Hepatocyte (in vitro differentiated cells): ENCODE data around the gene CX3CL1. TPM values are rescaled to one million over a fixed set of nuclear protein-coding genes. Genes with fewer than 3 reads are reported as not detected.

Experiments
- DNase-seq: peaks from one replicate; pipeline ENCODE4 v3.0.0-alpha.2; 2016; ENCODE audit warnings: low spot score
- H2AFZ ChIP-seq: fragments of 200-600 bp; sonication (generic); 2 replicates; pipeline ENCODE4 v1.6.0; 2016; ENCODE audit warnings: antibody characterized with exemption, mild to moderate bottlenecking
- H3K27ac ChIP-seq: fragments of 200-600 bp; sonication (generic); 2 replicates; pipeline ENCODE4 v1.5.1; 2016; ENCODE audit warnings: mild to moderate bottlenecking
- H3K27me3 ChIP-seq: fragments of 200-600 bp; sonication (generic); 2 replicates; pipeline ENCODE4 v1.6.1; 2016
- H3K36me3 ChIP-seq: fragments of 200-600 bp; sonication (generic); replicated peaks from 2 replicates; pipeline ENCODE4 v1.5.1; 2016; ENCODE audit warnings: low read depth; ENCODE audit not compliant: insufficient read depth
- H3K4me1 ChIP-seq: fragments of 200-600 bp; sonication (generic); 2 replicates; pipeline ENCODE4 v1.5.1; 2016; ENCODE audit warnings: mild to moderate bottlenecking, moderate library complexity; ENCODE audit not compliant: insufficient read depth
- H3K4me2 ChIP-seq: fragments of 200-600 bp; sonication (generic); 2 replicates; pipeline ENCODE4 v1.6.0; 2016
- H3K4me3 ChIP-seq: fragments of 200-600 bp; sonication (generic); 2 replicates; pipeline ENCODE4 v1.5.1; 2016; ENCODE audit warnings: mild to moderate bottlenecking
- H3K79me2 ChIP-seq: fragments of 200-600 bp; sonication (generic); 2 replicates; pipeline ENCODE4 v1.6.0; 2017; ENCODE audit warnings: mild to moderate bottlenecking
- H3K9me2 ChIP-seq: fragments of 200-600 bp; sonication (generic); replicated peaks from 2 replicates; pipeline ENCODE4 v1.6.0; 2017; ENCODE audit warnings: mild to moderate bottlenecking; ENCODE audit not compliant: insufficient read depth
- H3K9me3 ChIP-seq: fragments of 200-600 bp; sonication (generic); 2 replicates; pipeline ENCODE4 v1.5.1; 2016; ENCODE audit warnings: low read depth, mild to moderate bottlenecking
- H4K20me1 ChIP-seq: fragments of 200-600 bp; sonication (generic); 2 replicates; pipeline ENCODE4 v1.6.0; 2016; ENCODE audit warnings: mild to moderate bottlenecking; ENCODE audit not compliant: insufficient read depth, poor library complexity, severe bottlenecking
- EZH2 ChIP-seq: fragments of 200-600 bp; sonication (generic); IDR thresholded peaks from 2 replicates; pipeline ENCODE4 v1.6.1; 2016; ENCODE audit warnings: antibody characterized with exemption, mild to moderate bottlenecking, borderline replicate concordance
- EZH2phosphoT487 ChIP-seq: fragments of 200-600 bp; sonication (generic); IDR thresholded peaks from one replicate; pipeline ENCODE4 v1.6.1; 2018; ENCODE audit warnings: antibody characterized with exemption, mild to moderate bottlenecking, low read depth, moderate library complexity; ENCODE audit not compliant: unreplicated experiment, severe bottlenecking
- WGBS: methylation state at CpG from one replicate; pipeline ENCODE4 v1.1.6; 2016; ENCODE audit warnings: low lambda C conversion rate; ENCODE audit errors: missing lambda C conversion rate; 5-methylcytosine and 5-hydroxymethylcytosine counted together
- polyA plus RNA-seq: library from polyadenylated mRNA; unstranded; fragments of >200 nt; fragmentation: Nextera tagmentation; extraction: Ambion mirVana; gene quantifications from 2 replicates; pipeline ENCODE4 v1.2.1, GENCODE V29; 2016
- total RNA-seq: library from RNA; depleted of rRNA; stranded (reverse); fragments of >200 nt; gene quantifications from 2 replicates; pipeline ENCODE4 v1.2.3, GENCODE V29; 2014
- TF ChIP-seq, protein P1 (sequence below): fragments of 200-600 bp; sonication (generic); IDR thresholded peaks from 2 replicates; pipeline ENCODE4 v1.5.1; 2016; ENCODE audit warnings: antibody characterized with exemption, mild to moderate bottlenecking; ENCODE audit not compliant: poor library complexity

CX3CL1 gene
- total and polyA plus RNA-seq, 2 experiments from 2014 or later, result 6.6 to 9.4 TPM

DNA sequence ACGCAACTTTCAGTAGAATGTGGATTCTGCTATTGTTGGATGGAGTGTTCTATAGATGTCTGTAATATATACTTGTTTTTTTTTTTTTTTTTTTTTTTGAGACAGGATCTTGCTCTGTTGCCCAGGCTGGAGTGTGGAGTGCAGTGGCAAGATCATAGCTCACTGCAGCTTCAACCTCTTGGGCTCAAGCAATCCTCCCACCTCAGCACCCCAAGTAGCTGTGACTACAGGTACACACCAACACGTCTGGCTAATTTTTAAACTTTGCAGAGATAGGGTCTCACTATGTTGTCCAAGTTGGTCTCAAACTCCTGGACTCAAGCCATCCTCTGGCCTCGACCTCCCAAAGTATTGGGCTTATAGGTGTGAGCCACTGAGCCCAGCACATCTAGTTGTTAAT is 40.9 kb upstream of the CX3CL1 start:
- no peaks in the 10 kb centered on the region for H3K4me1 ChIP-seq
- H2AFZ ChIP-seq, result no peak overlapping the region
- H3K4me2 ChIP-seq, result no peak overlapping the region
- H3K79me2 ChIP-seq, result no peaks in the 10 kb centered on the region
- no peak overlapping the region for H3K4me3 ChIP-seq
- H3K9me3 ChIP-seq, result no peaks in the 10 kb centered on the region
- whole genome bisulfite sequencing, result 92% methylated on average over 3 of the region's 3 CpGs
- TF ChIP-seq EZH2phosphoT487 (no peak), EZH2 (no peak)
- TF ChIP-seq, protein P1, sequence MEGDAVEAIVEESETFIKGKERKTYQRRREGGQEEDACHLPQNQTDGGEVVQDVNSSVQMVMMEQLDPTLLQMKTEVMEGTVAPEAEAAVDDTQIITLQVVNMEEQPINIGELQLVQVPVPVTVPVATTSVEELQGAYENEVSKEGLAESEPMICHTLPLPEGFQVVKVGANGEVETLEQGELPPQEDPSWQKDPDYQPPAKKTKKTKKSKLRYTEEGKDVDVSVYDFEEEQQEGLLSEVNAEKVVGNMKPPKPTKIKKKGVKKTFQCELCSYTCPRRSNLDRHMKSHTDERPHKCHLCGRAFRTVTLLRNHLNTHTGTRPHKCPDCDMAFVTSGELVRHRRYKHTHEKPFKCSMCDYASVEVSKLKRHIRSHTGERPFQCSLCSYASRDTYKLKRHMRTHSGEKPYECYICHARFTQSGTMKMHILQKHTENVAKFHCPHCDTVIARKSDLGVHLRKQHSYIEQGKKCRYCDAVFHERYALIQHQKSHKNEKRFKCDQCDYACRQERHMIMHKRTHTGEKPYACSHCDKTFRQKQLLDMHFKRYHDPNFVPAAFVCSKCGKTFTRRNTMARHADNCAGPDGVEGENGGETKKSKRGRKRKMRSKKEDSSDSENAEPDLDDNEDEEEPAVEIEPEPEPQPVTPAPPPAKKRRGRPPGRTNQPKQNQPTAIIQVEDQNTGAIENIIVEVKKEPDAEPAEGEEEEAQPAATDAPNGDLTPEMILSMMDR, result no peak
- no peak overlapping the region for H3K27ac ChIP-seq
- no peaks in the 10 kb centered on the region for H3K27me3 ChIP-seq
- H4K20me1 ChIP-seq, result no peaks in the 10 kb centered on the region
- H3K9me2 ChIP-seq, result no peaks in the 10 kb centered on the region
- no peaks in the 10 kb centered on the region for H3K36me3 ChIP-seq
- DNase-seq, result no peak

DNA sequence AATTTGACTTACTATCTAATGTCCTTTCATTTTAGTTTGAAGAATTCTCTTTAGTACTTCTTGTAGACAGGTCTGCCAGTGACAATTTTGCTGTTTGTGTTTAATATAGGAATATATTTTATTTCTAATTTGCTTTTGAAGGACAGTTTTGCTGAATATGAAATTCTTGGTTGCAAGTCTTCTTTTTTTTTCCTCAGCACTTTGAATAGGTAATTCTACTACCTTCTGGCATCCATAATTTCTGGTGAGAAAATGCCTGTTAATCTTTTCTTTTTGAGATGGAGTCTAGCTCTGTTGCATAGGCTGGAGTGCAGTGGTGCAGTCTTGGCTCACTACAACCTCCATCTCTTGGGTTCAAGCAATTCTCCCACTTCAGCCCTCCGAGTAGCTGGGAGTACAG is 38.9 kb upstream of the CX3CL1 start:
- Histone ChIP-seq H3K9me2 (no peaks in the 10 kb centered on the region), H4K20me1 (no peaks in the 10 kb centered on the region), H3K9me3 (no peaks in the 10 kb centered on the region), H3K4me1 (no peaks in the 10 kb centered on the region), H3K4me2 (no peak overlapping the region), H2AFZ (no peak overlapping the region), H3K79me2 (no peaks in the 10 kb centered on the region), H3K4me3 (no peak overlapping the region), H3K27ac (no peak overlapping the region), H3K27me3 (no peaks in the 10 kb centered on the region), H3K36me3 (no peaks in the 10 kb centered on the region)
- no peak for DNase-seq
- WGBS, result 100% methylated on average over 1 of the region's 1 CpG
- TF ChIP-seq EZH2 (no peak), EZH2phosphoT487 (no peak)
- TF ChIP-seq, protein P1, result no peak

DNA sequence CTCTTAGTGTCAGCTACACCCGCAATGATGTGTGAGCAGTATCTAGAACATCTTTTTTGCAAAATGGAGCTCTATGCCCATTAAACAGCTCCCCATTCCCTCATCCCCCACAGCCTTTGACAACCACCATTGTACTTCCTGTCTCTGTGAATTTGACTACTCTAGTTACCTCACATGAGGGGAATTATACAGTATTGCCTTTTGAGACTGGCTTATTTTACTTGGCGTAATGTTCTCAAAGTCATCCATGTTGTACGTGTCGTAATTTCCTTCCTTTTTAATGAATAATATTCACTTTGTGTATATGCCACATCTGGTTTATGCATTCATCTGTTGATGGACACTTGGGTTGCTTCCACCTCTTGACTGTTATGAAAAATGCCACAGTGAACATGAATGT is 36.9 kb upstream of the CX3CL1 start:
- Histone ChIP-seq H3K4me3 (no peak overlapping the region), H3K27me3 (no peaks in the 10 kb centered on the region), H3K79me2 (no peaks in the 10 kb centered on the region), H3K9me3 (no peaks in the 10 kb centered on the region), H3K9me2 (no peaks in the 10 kb centered on the region), H3K4me2 (no peak overlapping the region), H3K36me3 (no peaks in the 10 kb centered on the region), H4K20me1 (no peaks in the 10 kb centered on the region), H3K4me1 (no peaks in the 10 kb centered on the region), H2AFZ (no peak overlapping the region), H3K27ac (no peak overlapping the region)
- no peak for DNase-seq
- TF ChIP-seq EZH2phosphoT487 (no peak), EZH2 (no peak)
- TF ChIP-seq, protein P1, result no peak
- 94% methylated on average over 4 of the region's 4 CpGs for WGBS

DNA sequence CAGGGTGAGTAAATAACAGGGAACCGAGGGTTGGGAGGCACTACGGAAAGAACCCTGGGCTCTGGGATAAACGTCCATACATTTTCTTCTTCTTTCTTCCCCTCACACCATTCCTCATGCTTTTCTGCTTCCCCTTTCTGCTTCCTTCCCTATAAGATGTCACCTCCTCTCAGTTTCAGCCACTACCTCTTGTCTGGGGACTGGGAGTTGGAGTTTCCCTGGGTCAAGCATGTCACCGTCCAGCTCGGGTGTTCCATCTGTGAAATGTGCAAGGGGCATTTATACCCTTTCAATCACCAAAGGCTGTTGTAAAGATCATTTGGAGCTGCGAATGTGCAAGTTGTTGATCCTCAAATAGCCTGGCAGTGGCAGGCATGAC is 31.2 kb upstream of the CX3CL1 start:
- no peak overlapping the region for H2AFZ ChIP-seq
- H3K36me3 ChIP-seq, result no peaks in the 10 kb centered on the region
- H3K4me3 ChIP-seq, result no peak overlapping the region
- no peaks in the 10 kb centered on the region for H3K4me1 ChIP-seq
- H4K20me1 ChIP-seq, result no peaks in the 10 kb centered on the region
- DNase-seq, result no peak
- H3K79me2 ChIP-seq, result no peaks in the 10 kb centered on the region
- no peak for TF ChIP-seq EZH2phosphoT487
- TF ChIP-seq, protein P1, result no peak
- no peak for TF ChIP-seq EZH2
- no peaks in the 10 kb centered on the region for H3K9me3 ChIP-seq
- no peak overlapping the region for H3K4me2 ChIP-seq
- H3K27me3 ChIP-seq, result no peaks in the 10 kb centered on the region
- H3K27ac ChIP-seq, result peak overlapping the region; percentile 33
- 84% methylated on average over 6 of the region's 6 CpGs for WGBS
- H3K9me2 ChIP-seq, result no peaks in the 10 kb centered on the region
